HG02763 (cell line): ENCODE data around the gene TRPM2.
"Not testable (repeated sequence)": the region's sequence is repeated elsewhere in the genome, so short reads cannot be mapped to it uniquely, and the experiment has no call there.

Experiments used
- ATAC-seq: cut with Tn5 transposase; IDR thresholded peaks from one replicate; pipeline ENCODE4 v1.9.1; 2021; ENCODE audit warnings: mild to moderate bottlenecking, moderate library complexity; ENCODE audit not compliant: unreplicated experiment

TRPM2 gene

GRCh38 chr21:44477131-44477530 is 123.7 kb downstream of the TRPM2 start:
- no peak for ATAC-seq

GRCh38 chr21:44477712-44478111 is 124.3 kb downstream of the TRPM2 start:
- no peak for ATAC-seq

- no peak for ATAC-seq
Observed at GRCh38 chr21:44478124-44478800, 124.8 kb downstream of the TRPM2 start.

GRCh38 chr21:44478801-44479167 is 125.4 kb downstream of the TRPM2 start:
- no peak for ATAC-seq

- ATAC-seq: not testable (repeated sequence)
Observed at GRCh38 chr21:44479556-44480199, 126.3 kb downstream of the TRPM2 start.

- no peak for ATAC-seq
Observed at GRCh38 chr21:44480200-44481053, 127.0 kb downstream of the TRPM2 start.

DNA sequence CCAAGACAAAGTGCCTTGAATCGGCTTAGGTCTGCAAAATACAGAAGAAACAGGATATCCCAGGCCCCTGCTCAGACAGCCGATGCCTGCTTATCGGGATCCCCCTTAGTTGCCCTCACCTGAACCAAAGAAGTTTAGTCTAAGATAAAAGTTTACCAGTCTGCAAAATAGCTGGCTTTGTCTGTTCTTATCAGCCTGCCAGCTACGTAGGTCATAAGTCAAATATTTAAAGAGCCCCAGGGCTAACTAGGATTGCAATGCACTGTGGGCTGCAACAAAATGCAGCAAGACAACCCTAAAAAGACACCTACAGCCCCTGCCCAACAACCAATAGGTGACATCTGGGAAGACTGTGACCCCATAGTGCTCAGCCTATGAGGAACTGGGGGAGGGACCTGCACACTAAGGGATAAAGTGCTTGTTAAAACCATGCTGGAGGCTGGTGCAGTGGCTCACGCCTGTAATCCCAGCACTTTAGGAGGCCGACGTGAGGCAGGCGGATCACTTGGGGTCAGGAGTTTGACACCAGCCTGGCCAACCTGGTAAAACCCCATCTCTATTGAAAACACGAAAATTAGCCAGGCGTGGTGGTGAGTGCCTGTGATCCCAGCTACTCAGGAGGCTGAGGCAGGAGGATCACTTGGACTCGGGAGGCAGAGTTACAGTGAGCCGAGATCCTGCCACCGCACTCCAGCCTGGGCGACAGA is 129.3 kb downstream of the TRPM2 start:
- no peak for ATAC-seq

DNA sequence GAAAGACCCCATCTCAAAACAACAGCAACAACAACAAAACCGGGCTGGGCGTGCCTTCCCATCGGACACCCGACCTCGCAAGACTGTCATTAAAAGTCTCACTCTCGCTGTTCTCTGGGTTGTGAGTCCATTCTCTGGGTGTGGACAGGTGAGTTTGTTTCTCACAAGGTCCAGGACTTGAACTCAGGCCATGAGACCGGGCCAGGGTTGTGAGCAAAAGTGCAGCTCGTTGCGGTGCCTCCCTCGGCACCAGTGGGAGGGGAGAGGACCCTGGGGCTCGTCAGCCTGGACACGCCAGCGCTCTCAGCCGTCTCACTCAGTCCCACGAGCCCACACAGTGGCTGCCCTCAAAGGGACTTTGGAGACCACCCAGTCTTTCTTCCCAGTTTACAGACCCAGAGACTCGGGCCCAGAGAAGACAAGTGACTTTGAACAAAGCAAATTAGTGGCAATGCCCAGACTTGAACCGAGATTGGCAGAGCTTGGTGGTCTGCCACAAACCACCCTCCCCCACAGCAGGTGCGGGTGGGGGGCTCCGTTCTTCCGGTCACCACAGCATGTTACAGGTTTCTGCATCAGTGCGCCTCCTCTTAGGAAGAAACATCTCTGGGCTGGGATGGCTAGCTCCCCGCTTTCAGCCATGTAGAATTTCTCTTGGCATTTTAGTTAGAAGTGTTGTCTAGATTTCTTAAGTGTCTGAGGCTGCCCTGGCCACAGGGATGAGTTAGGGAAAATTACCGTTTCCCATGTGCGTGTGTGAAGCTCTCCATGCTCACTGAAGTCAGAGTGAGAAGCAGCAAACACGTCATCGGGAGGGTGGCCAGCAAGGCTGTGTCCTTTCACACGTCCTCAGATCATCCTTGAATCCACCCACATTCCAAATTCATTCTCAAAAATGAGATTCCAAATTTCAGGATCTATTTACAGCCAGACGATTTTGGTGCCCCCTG is 130.1 kb downstream of the TRPM2 start:
- ATAC-seq: no peak

GRCh38 chr21:44484498-44485253 is 131.3 kb downstream of the TRPM2 start:
- no peak for ATAC-seq

GRCh38 chr21:44485254-44485793 is 131.9 kb downstream of the TRPM2 start:
- no peak for ATAC-seq

- ATAC-seq: no peak
Observed at GRCh38 chr21:44485796-44486195, 132.4 kb downstream of the TRPM2 start.

DNA sequence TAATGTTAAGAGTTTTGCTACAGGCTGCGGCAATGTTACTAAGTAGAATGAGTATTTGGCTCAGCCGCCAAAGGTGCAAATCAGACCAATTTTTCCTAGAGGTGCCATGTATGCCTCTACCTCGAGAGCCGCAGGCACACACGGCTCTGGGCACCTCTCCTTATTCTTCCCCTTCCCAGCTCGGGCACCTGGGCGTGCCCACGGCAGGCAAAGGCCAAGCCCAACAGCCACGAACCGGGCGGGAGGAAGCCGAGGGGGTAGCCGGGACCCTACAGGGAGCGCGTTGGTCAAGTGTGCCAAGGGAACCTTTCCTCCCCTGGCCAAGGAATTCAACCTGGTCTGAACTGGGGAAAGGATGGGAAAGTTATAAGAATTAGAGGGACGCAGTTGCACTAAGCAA is 132.9 kb downstream of the TRPM2 start:
- no peak for ATAC-seq

DNA sequence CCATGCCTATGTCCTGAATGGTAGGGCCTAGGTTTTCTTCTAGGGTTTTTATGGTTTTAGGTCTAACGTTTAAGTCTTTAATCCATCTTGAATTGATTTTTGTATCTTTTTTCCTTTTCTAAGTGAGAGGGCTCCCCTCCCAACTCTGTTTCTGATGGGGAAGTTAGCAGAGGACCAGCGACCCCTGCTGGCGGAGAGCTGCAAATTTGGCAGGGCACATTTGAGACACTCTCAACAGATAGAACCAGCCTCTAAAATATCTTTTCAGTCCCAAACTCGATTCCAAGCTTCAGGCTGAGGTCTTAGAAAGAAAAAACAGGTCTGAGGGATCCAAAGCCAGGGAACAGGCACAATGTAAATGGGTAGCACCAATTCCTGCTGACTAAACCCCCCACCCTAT is 134.4 kb downstream of the TRPM2 start:
- ATAC-seq: no peak

DNA sequence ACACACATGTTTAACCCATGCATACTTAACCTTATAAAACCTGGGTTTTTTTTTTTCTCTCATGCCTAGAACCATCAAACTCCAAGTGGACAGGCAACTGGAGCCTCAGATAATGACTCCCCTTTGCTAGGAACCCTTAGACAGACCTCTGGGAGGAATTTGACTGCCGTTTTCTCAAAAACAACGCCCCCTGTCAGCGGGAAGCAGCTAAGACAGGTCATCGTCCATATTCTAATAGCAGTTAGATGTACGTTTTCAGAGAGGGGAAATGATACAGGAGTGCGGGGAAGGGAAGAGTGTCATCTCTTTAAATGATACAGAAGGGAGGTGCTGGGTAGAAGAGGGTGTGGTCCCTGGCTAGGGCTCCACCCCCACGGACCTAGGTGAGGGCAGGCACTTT is 136.5 kb downstream of the TRPM2 start:
- no peak for ATAC-seq

- ATAC-seq: no peak
Observed at GRCh38 chr21:44490405-44490804, 137.0 kb downstream of the TRPM2 start.

GRCh38 chr21:44490816-44491215 is 137.4 kb downstream of the TRPM2 start:
- no peak for ATAC-seq
